Fibroblast of lung (primary cell): ENCODE data around the gene SHANK3. TPM values are rescaled to one million over a fixed set of nuclear protein-coding genes. Genes with fewer than 3 reads are reported as not detected.

Experiments used
- DNase-seq, 2 donors: peaks; one replicate each; pipeline versions ENCODE4 v3.0.0 to v3.0.0-alpha.2; 2010; ENCODE audit warnings: low read depth in 2 of 2
- H2AFZ ChIP-seq: 2 replicates; pipeline ENCODE4 v1.5.1; 2012; ENCODE audit warnings: low read length, control low read depth, inconsistent platforms
- H3K27ac ChIP-seq: 2 replicates; pipeline ENCODE4 v1.5.1; 2011; ENCODE audit warnings: low read length, control low read depth; ENCODE audit not compliant: insufficient read depth
- H3K27me3 ChIP-seq: 2 replicates; pipeline ENCODE4 v1.5.1; 2011; ENCODE audit warnings: mild to moderate bottlenecking, low read length; ENCODE audit not compliant: control insufficient read depth, insufficient read depth
- H3K36me3 ChIP-seq: 2 replicates; pipeline ENCODE4 v1.5.1; 2011; ENCODE audit warnings: low read length; ENCODE audit not compliant: control insufficient read depth, insufficient read depth
- H3K4me1 ChIP-seq: 2 replicates; pipeline ENCODE4 v1.5.1; 2011; ENCODE audit warnings: low read length; ENCODE audit not compliant: control insufficient read depth, insufficient read depth; ENCODE audit errors: extremely low read depth
- H3K4me2 ChIP-seq: 2 replicates; pipeline ENCODE4 v1.5.1; 2011; ENCODE audit warnings: low read length, control low read depth; ENCODE audit not compliant: insufficient read depth; ENCODE audit errors: extremely low read depth
- H3K4me3 ChIP-seq, 4 experiments: fragments of 200-600 bp in 1 of 4; sonication (generic) in 1 of 4; replicated peaks in 1 of 4; 2 replicates each; pipeline ENCODE4 v1.5.1; 2011 to 2016; ENCODE audit warnings: low read length in 4 of 4, low read depth in 3 of 4, mild to moderate bottlenecking in 3 of 4, control low read depth in 2 of 4, inconsistent platforms in 1 of 4, mixed read lengths in 1 of 4; ENCODE audit not compliant: insufficient read depth in 1 of 4; ENCODE audit errors: control extremely low read depth in 1 of 4
- H3K79me2 ChIP-seq: 2 replicates; pipeline ENCODE4 v1.5.1; 2012; ENCODE audit warnings: mild to moderate bottlenecking, low read length, inconsistent platforms; ENCODE audit not compliant: control insufficient read depth, insufficient read depth
- H3K9ac ChIP-seq: 2 replicates; pipeline ENCODE4 v1.5.1; 2011; ENCODE audit warnings: mild to moderate bottlenecking, low read length, control low read depth; ENCODE audit not compliant: insufficient read depth
- H3K9me3 ChIP-seq: 2 replicates; pipeline ENCODE4 v1.5.1; 2012; ENCODE audit warnings: low read depth, low read length; ENCODE audit not compliant: control insufficient read depth, insufficient read depth
- H4K20me1 ChIP-seq: 2 replicates; pipeline ENCODE4 v1.5.1; 2011; ENCODE audit warnings: low read length; ENCODE audit not compliant: control insufficient read depth, insufficient read depth; ENCODE audit errors: extremely low read depth
- CTCF ChIP-seq, 2 donors: IDR thresholded peaks in 1 of 2; conservative IDR thresholded peaks in 1 of 2; 1 replicate in 1 of 2; 2 replicates in 1 of 2; pipeline ENCODE4 v1.5.1; 2011 to 2012; ENCODE audit warnings: low read length in 2 of 2, control low read depth in 1 of 2, inconsistent platforms in 1 of 2, low read depth in 1 of 2, mild to moderate bottlenecking in 1 of 2
- EZH2 ChIP-seq: IDR thresholded peaks from 2 replicates; pipeline ENCODE4 v1.5.1; 2012; ENCODE audit warnings: low read length, control low read depth, mild to moderate bottlenecking; ENCODE audit errors: missing control alignments
- polyA plus RNA-seq, 2 donors: library from polyadenylated mRNA; depleted of rRNA in 1 of 2; stranded (reverse) in 1 of 2; unstranded in 1 of 2; fragments of >200 nt; gene quantifications; 2 replicates each; pipeline ENCODE4 v1.2.1, GENCODE V29; 2011 to 2012; ENCODE audit warnings: missing spikeins in 1 of 2
- total RNA-seq: library from RNA; depleted of rRNA; stranded (reverse); fragments of >200 nt; gene quantifications from 2 replicates; pipeline ENCODE4 v1.2.1, GENCODE V29; 2014

The SHANK3 gene
- total and polyA plus RNA-seq, 2 donors (not counting 1 experiment from before 2014, with no cell fraction given), result 0.17 to 0.33 TPM

GRCh38 chr22:50696799-50697561 is 24.4 kb downstream of the SHANK3 start:
- no peak overlapping the region for H3K27ac ChIP-seq
- no peak overlapping the region for H2AFZ ChIP-seq
- TF ChIP-seq CTCF (conservative IDR thresholded peaks at IDR 0.05 in 1 of 2, IDR thresholded peaks at IDR 0.05 in 1 of 2; ENCODE audit: low read depth in 1 of 2, low read length in 2 of 2) (peak; percentile 49 to 53), EZH2 (no peak)
- no peaks in the 10 kb centered on the region for H3K36me3 ChIP-seq
- H3K27me3 ChIP-seq, result no peaks in the 10 kb centered on the region
- no peak overlapping the region for H3K9ac ChIP-seq
- DNase-seq, result peak in 1 of 2 donors; percentile 11
- no peaks in the 10 kb centered on the region for H4K20me1 ChIP-seq
- no peaks in the 10 kb centered on the region for H3K79me2 ChIP-seq
- H3K4me2 ChIP-seq, result no peak overlapping the region
- peak overlapping the region in 1 of 4 experiments; percentile 52 for H3K4me3 ChIP-seq
- no peaks in the 10 kb centered on the region for H3K9me3 ChIP-seq
- no peaks in the 10 kb centered on the region for H3K4me1 ChIP-seq

- no peaks in the 10 kb centered on the region for H3K4me1 ChIP-seq
- no peaks in the 10 kb centered on the region for H3K27me3 ChIP-seq
- peak overlapping the region; percentile 25 for H3K4me2 ChIP-seq
- no peaks in the 10 kb centered on the region for H3K79me2 ChIP-seq
- TF ChIP-seq EZH2, result peak; percentile 42
- TF ChIP-seq CTCF (conservative IDR thresholded peaks at IDR 0.05 in 1 of 2, IDR thresholded peaks at IDR 0.05 in 1 of 2; ENCODE audit: low read depth in 1 of 2, low read length in 2 of 2), result no peak
- no peaks in the 10 kb centered on the region for H4K20me1 ChIP-seq
- H3K9ac ChIP-seq, result peak overlapping the region; percentile 23
- H3K27ac ChIP-seq, result no peak overlapping the region
- no peaks in the 10 kb centered on the region for H3K36me3 ChIP-seq
- peak overlapping the region in 3 of 4 experiments; percentile 29 to 59 (median 52) for H3K4me3 ChIP-seq
- H3K9me3 ChIP-seq, result no peaks in the 10 kb centered on the region
- DNase-seq, result no peak
- no peak overlapping the region for H2AFZ ChIP-seq
Measured at GRCh38 chr22:50697667-50698506, 25.3 kb downstream of the SHANK3 start.

GRCh38 chr22:50698546-50698945 is 25.9 kb downstream of the SHANK3 start:
- no peaks in the 10 kb centered on the region for H3K27me3 ChIP-seq
- no peak for DNase-seq
- no peaks in the 10 kb centered on the region for H3K4me1 ChIP-seq
- no peak overlapping the region for H3K4me3 ChIP-seq
- TF ChIP-seq CTCF (conservative IDR thresholded peaks at IDR 0.05 in 1 of 2, IDR thresholded peaks at IDR 0.05 in 1 of 2; ENCODE audit: low read depth in 1 of 2, low read length in 2 of 2), result no peak
- no peak for TF ChIP-seq EZH2
- H3K36me3 ChIP-seq, result no peaks in the 10 kb centered on the region
- H3K9me3 ChIP-seq, result no peaks in the 10 kb centered on the region
- no peak overlapping the region for H3K9ac ChIP-seq
- H3K79me2 ChIP-seq, result no peaks in the 10 kb centered on the region
- H4K20me1 ChIP-seq, result no peaks in the 10 kb centered on the region
- no peak overlapping the region for H3K27ac ChIP-seq
- H2AFZ ChIP-seq, result no peak overlapping the region
- H3K4me2 ChIP-seq, result no peak overlapping the region
